ENCODE results near the gene AGPS.

GRCh38 chr2:177545981-177546585 is 153.5 kb downstream of the AGPS start:
- TF ChIP-seq CTCF (conservative IDR thresholded peaks at IDR 0.05; ENCODE audit: low read depth, low read length) (no peak), EZH2 (IDR thresholded peaks at IDR 0.05; ENCODE audit: borderline replicate concordance, low read depth, low read length, poor library complexity, severe bottlenecking) (no peak)
